Ascending aorta (tissue), 2 donors: ENCODE data around the gene FAM98A. TPM values are rescaled to one million over a fixed set of nuclear protein-coding genes. Genes with fewer than 3 reads are reported as not detected.

Source experiments
- DNase-seq, 2 donors: peaks; one replicate each; pipeline ENCODE4 v3.0.0-alpha.2; 2019; ENCODE audit warnings: low spot score in 2 of 2
- H3K27ac ChIP-seq, 2 donors: fragments of 200-600 bp; sonication (generic); one replicate each; pipeline ENCODE4 v1.5.1; 2016 to 2017; ENCODE audit warnings: mild to moderate bottlenecking in 1 of 2
- H3K27me3 ChIP-seq: fragments of 200-600 bp; sonication (generic); one replicate; pipeline ENCODE4 v1.5.1; 2017
- H3K36me3 ChIP-seq, 2 donors: fragments of 200-600 bp; sonication (generic); one replicate each; pipeline ENCODE4 v1.5.1; 2016
- H3K4me1 ChIP-seq, 2 donors: fragments of 200-600 bp; sonication (generic); one replicate each; pipeline ENCODE4 v1.5.1; 2016 to 2017; ENCODE audit warnings: mild to moderate bottlenecking in 1 of 2
- H3K4me3 ChIP-seq, 2 donors: fragments of 200-600 bp; sonication (generic); one replicate each; pipeline ENCODE4 v1.5.1; 2016 to 2017; ENCODE audit warnings: mild to moderate bottlenecking in 1 of 2
- H3K9me3 ChIP-seq, 2 donors: fragments of 200-600 bp; sonication (generic); one replicate each; pipeline ENCODE4 v1.5.1; 2016
- intact Hi-C: fragments of 100-400 bp; cut with DNase I; formaldehyde crosslinking; loops from one replicate; pipeline ENCODE4 v1.15.1; 2023
- total RNA-seq: library from RNA; depleted of rRNA; stranded (reverse); fragments of >200 nt; gene quantifications from one replicate; pipeline ENCODE4 v1.1.0, GENCODE V29; 2016
- TF ChIP-seq, protein P1 (sequence below), 3 experiments: fragments of 200-600 bp in 2 of 3; fragments of 450-650 bp in 1 of 3; sonication (generic) in 2 of 3; IDR thresholded peaks; one replicate each; pipeline ENCODE4 v1.5.1; 2016 to 2019; ENCODE audit warnings: antibody characterized with exemption in 3 of 3, mild to moderate bottlenecking in 1 of 3, moderate library complexity in 1 of 3

Gene FAM98A
- total RNA-seq, 1 donor from 2014 or later, result 34.8 TPM

DNA sequence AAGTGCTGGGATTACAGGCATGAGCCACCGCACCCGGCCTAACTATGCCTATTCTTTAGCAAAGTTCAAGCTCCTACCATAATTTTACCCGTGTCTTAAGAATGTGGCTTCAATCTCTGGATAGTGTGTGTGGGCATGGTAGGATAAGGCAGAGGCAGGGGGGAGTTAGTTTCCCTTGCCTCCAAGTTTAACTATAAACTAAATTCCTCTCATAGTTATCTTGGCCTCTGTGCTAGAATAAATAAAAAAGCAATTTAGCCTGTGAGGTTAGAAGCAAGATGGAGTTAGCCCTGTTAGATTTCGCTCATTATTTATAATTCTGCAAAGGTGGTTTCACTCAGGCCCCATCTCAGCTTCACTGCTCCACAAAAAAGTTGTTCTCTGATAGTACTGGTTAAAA is 7.0 kb upstream of the FAM98A start:
- Histone ChIP-seq H3K4me3 (no peak overlapping the region), H3K9me3 (no peaks in the 10 kb centered on the region), H3K36me3 (no peaks in the 10 kb centered on the region), H3K4me1 (no peaks in the 10 kb centered on the region), H3K27ac (no peak overlapping the region), H3K27me3 (no peaks in the 10 kb centered on the region)
- intact Hi-C loops, result no loop called here
- TF ChIP-seq, protein P1, sequence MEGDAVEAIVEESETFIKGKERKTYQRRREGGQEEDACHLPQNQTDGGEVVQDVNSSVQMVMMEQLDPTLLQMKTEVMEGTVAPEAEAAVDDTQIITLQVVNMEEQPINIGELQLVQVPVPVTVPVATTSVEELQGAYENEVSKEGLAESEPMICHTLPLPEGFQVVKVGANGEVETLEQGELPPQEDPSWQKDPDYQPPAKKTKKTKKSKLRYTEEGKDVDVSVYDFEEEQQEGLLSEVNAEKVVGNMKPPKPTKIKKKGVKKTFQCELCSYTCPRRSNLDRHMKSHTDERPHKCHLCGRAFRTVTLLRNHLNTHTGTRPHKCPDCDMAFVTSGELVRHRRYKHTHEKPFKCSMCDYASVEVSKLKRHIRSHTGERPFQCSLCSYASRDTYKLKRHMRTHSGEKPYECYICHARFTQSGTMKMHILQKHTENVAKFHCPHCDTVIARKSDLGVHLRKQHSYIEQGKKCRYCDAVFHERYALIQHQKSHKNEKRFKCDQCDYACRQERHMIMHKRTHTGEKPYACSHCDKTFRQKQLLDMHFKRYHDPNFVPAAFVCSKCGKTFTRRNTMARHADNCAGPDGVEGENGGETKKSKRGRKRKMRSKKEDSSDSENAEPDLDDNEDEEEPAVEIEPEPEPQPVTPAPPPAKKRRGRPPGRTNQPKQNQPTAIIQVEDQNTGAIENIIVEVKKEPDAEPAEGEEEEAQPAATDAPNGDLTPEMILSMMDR (IDR thresholded peaks at IDR 0.05), result no peak
- no peak for DNase-seq

DNA sequence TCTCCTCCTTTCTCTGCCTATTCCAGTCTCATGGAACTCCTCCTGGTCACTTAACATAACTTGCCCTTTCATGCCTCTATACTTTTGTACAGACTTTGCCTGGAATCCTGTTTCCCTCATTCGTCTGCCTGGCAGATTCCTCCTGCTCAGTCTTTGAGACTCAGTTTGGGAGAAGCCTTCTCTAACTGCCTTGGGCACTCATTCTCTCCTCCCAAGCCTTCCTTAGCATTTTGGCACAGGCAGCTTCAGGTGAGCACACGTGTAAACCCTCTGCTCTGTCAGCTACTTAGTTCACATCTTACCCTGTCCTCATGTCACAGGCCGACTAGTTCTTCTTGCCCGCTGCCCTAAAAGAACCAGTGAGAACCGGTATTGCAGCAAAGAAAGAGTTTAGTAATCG is 6.0 kb upstream of the FAM98A start:
- H3K4me1 ChIP-seq, result no peaks in the 10 kb centered on the region
- TF ChIP-seq, protein P1 (IDR thresholded peaks at IDR 0.05), result no peak
- intact Hi-C loops, result no loop called here
- no peaks in the 10 kb centered on the region for H3K9me3 ChIP-seq
- no peak overlapping the region for H3K27ac ChIP-seq
- no peak for DNase-seq
- no peaks in the 10 kb centered on the region for H3K27me3 ChIP-seq
- no peak overlapping the region for H3K4me3 ChIP-seq
- H3K36me3 ChIP-seq, result no peaks in the 10 kb centered on the region

- H3K36me3 ChIP-seq, result no peaks in the 10 kb centered on the region
- no peak overlapping the region for H3K4me3 ChIP-seq
- peaks cover 0 to under 1% of the 10 kb centered on the region in 2 donors for H3K4me1 ChIP-seq
- H3K9me3 ChIP-seq, result no peaks in the 10 kb centered on the region
- TF ChIP-seq, protein P1 (IDR thresholded peaks at IDR 0.05), result no peak
- DNase-seq, result no peak
- intact Hi-C loops, result no loop called here
- no peak overlapping the region for H3K27ac ChIP-seq
- no peaks in the 10 kb centered on the region for H3K27me3 ChIP-seq
These were observed 4.3 kb upstream of the FAM98A start for GRCh38 chr2:33603416-33603815.

GRCh38 chr2:33602201-33602830 is 3.2 kb upstream of the FAM98A start:
- peaks cover 3 to 5% of the 10 kb centered on the region in 2 donors for H3K4me1 ChIP-seq
- no peaks in the 10 kb centered on the region for H3K27me3 ChIP-seq
- no peaks in the 10 kb centered on the region for H3K36me3 ChIP-seq
- no peaks in the 10 kb centered on the region for H3K9me3 ChIP-seq
- H3K27ac ChIP-seq, result no peak overlapping the region
- TF ChIP-seq, protein P1 (IDR thresholded peaks at IDR 0.05), result no peak
- no peak for DNase-seq
- H3K4me3 ChIP-seq, result no peak overlapping the region
- intact Hi-C loops, result no loop called here

DNA sequence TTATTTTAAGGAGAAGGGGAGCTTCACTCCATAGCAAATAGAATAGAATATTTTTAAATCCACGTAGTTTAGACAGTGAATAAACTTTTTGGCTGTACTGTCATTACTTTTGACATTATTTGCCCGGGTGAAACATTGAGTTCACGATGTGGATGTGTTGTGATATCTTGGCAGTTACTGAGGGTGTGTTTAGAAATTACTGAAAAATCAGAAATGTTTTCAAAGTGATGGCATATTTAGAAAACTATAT is 769 bp upstream of the FAM98A start:
- intact Hi-C loops, result loop anchor here (5.0 kb wide), 4 partner anchors 883 to 1433 kb away; partner anchors contain the start of genes BIRC6, SLC30A6 and TTC27
- Histone ChIP-seq H3K27ac (peak overlapping the region; percentile 35 to 90), H3K9me3 (no peaks in the 10 kb centered on the region), H3K4me3 (peak overlapping the region; percentile 67 to 100), H3K4me1 (peaks cover 3 to 8% of the 10 kb centered on the region in 2 donors), H3K27me3 (no peaks in the 10 kb centered on the region), H3K36me3 (no peaks in the 10 kb centered on the region)
- TF ChIP-seq, protein P1 (IDR thresholded peaks at IDR 0.05), result no peak
- no peak for DNase-seq
